ENCODE measurements around the gene SORBS2.

DNA sequence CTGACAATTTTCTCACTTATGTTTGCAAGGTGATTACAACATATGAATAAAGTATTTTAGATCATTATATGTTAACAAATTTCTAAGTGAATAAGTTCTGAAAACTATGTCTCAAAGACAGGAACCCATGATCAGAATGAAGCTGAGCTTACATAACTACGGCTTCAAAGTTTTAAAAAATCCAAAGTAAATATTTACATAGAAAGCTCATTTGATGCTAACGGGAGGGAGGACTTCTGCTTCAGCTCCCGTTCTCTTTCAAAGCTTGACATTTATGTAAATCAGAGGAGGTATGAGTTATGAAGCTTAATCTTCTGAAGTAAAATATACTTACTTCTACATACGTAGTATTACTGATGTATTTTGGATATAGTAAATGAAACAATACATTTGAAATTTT is 203.8 kb downstream of the SORBS2 start:
- TF ChIP-seq, protein P1, sequence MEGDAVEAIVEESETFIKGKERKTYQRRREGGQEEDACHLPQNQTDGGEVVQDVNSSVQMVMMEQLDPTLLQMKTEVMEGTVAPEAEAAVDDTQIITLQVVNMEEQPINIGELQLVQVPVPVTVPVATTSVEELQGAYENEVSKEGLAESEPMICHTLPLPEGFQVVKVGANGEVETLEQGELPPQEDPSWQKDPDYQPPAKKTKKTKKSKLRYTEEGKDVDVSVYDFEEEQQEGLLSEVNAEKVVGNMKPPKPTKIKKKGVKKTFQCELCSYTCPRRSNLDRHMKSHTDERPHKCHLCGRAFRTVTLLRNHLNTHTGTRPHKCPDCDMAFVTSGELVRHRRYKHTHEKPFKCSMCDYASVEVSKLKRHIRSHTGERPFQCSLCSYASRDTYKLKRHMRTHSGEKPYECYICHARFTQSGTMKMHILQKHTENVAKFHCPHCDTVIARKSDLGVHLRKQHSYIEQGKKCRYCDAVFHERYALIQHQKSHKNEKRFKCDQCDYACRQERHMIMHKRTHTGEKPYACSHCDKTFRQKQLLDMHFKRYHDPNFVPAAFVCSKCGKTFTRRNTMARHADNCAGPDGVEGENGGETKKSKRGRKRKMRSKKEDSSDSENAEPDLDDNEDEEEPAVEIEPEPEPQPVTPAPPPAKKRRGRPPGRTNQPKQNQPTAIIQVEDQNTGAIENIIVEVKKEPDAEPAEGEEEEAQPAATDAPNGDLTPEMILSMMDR (IDR thresholded peaks at IDR 0.05), result no peak
- no peak for TF ChIP-seq POLR2AphosphoS5 (IDR thresholded peaks at IDR 0.05; ENCODE audit: insufficient read depth in 1 of 2, low read depth in 1 of 2)
